ENCODE data around the gene SRI.

The SRI gene

GRCh38 chr7:88208521-88208920, 11.3 kb downstream of the SRI start:
- Histone ChIP-seq H3K79me2 (ENCODE audit: insufficient read depth, low read length) (peaks cover 17% of the 10 kb centered on the region), H4K20me1 (ENCODE audit: insufficient read depth, low read length) (peaks cover 3% of the 10 kb centered on the region; the same call in 1 of the 2 replicates), H3K4me1 (ENCODE audit: insufficient read depth, low read length) (no peaks in the 10 kb centered on the region), H3K36me3 (ENCODE audit: insufficient read depth, low read length) (peaks cover 95% of the 10 kb centered on the region), H3K4me3 (ENCODE audit: low read depth in 1 of 2, low read length in 2 of 2) (no peak overlapping the region), H3K27ac (ENCODE audit: low read length) (no peak overlapping the region), H3K27me3 (ENCODE audit: insufficient read depth, low read length, poor library complexity) (no peaks in the 10 kb centered on the region), H2AFZ (ENCODE audit: low read depth, low read length) (no peak overlapping the region), H3K9me3 (ENCODE audit: insufficient read depth, low read length, severe bottlenecking) (no peaks in the 10 kb centered on the region), H3K4me2 (ENCODE audit: insufficient read depth, low read length) (no peak overlapping the region), H3K9ac (ENCODE audit: low read depth, low read length) (no peak overlapping the region)
- no peak for DNase-seq
- TF ChIP-seq EZH2 (IDR thresholded peaks at IDR 0.05; ENCODE audit: borderline replicate concordance, low read depth, low read length, severe bottlenecking) (no peak), CTCF (IDR thresholded peaks at IDR 0.05; ENCODE audit: borderline replicate concordance, extremely low read depth, low read length, poor library complexity, severe bottlenecking) (no peak)
- no peak for ATAC-seq (ENCODE audit: insufficient read depth, low read depth)

GRCh38 chr7:88206254-88206653, 13.6 kb downstream of the SRI start:
- no peak overlapping the region for H3K27ac ChIP-seq (ENCODE audit: low read length)
- H3K4me1 ChIP-seq (ENCODE audit: insufficient read depth, low read length), result no peaks in the 10 kb centered on the region
- H3K4me2 ChIP-seq (ENCODE audit: insufficient read depth, low read length), result no peak overlapping the region
- no peaks in the 10 kb centered on the region for H3K9me3 ChIP-seq (ENCODE audit: insufficient read depth, low read length, severe bottlenecking)
- H3K9ac ChIP-seq (ENCODE audit: low read depth, low read length), result no peak overlapping the region
- H3K36me3 ChIP-seq (ENCODE audit: insufficient read depth, low read length), result peaks cover 88% of the 10 kb centered on the region
- H2AFZ ChIP-seq (ENCODE audit: low read depth, low read length), result no peak overlapping the region
- H3K79me2 ChIP-seq (ENCODE audit: insufficient read depth, low read length), result 0 out of 2 replicates have a peak, but pooled peaks cover under 1% of the 10 kb centered on the region
- ATAC-seq (ENCODE audit: insufficient read depth, low read depth) (no peak), DNase-seq (no peak)
- H4K20me1 ChIP-seq (ENCODE audit: insufficient read depth, low read length), result no peaks in the 10 kb centered on the region
- H3K4me3 ChIP-seq (ENCODE audit: low read depth in 1 of 2, low read length in 2 of 2), result no peak overlapping the region
- TF ChIP-seq EZH2 (IDR thresholded peaks at IDR 0.05; ENCODE audit: borderline replicate concordance, low read depth, low read length, severe bottlenecking) (no peak), CTCF (IDR thresholded peaks at IDR 0.05; ENCODE audit: borderline replicate concordance, extremely low read depth, low read length, poor library complexity, severe bottlenecking) (no peak)
- H3K27me3 ChIP-seq (ENCODE audit: insufficient read depth, low read length, poor library complexity), result no peaks in the 10 kb centered on the region

GRCh38 chr7:88205179-88205578, 14.7 kb downstream of the SRI start:
- ATAC-seq (ENCODE audit: insufficient read depth, low read depth) (no peak), DNase-seq (no peak)
- Histone ChIP-seq H3K4me2 (ENCODE audit: insufficient read depth, low read length) (no peak overlapping the region), H3K9ac (ENCODE audit: low read depth, low read length) (no peak overlapping the region), H3K4me1 (ENCODE audit: insufficient read depth, low read length) (no peaks in the 10 kb centered on the region), H3K27me3 (ENCODE audit: insufficient read depth, low read length, poor library complexity) (no peaks in the 10 kb centered on the region), H2AFZ (ENCODE audit: low read depth, low read length) (no peak overlapping the region), H3K27ac (ENCODE audit: low read length) (no peak overlapping the region), H4K20me1 (ENCODE audit: insufficient read depth, low read length) (no peaks in the 10 kb centered on the region), H3K36me3 (ENCODE audit: insufficient read depth, low read length) (peaks cover 82% of the 10 kb centered on the region), H3K9me3 (ENCODE audit: insufficient read depth, low read length, severe bottlenecking) (no peaks in the 10 kb centered on the region), H3K4me3 (ENCODE audit: low read depth in 1 of 2, low read length in 2 of 2) (no peak overlapping the region), H3K79me2 (ENCODE audit: insufficient read depth, low read length) (no peaks in the 10 kb centered on the region)
- TF ChIP-seq EZH2 (IDR thresholded peaks at IDR 0.05; ENCODE audit: borderline replicate concordance, low read depth, low read length, severe bottlenecking), result no peak
- no peak for TF ChIP-seq CTCF (IDR thresholded peaks at IDR 0.05; ENCODE audit: borderline replicate concordance, extremely low read depth, low read length, poor library complexity, severe bottlenecking)
